HPDE6-E6E7 (cell line): Measurements from ENCODE around the gene EPHX1.
"Not testable (repeated sequence)": the region's sequence is repeated elsewhere in the genome, so short reads cannot be mapped to it uniquely, and the experiment has no call there.

ENCODE experiments used
- DNase-seq: peaks from one replicate; pipeline ENCODE4 v3.0.0; 2011; ENCODE audit warnings: missing footprints; ENCODE audit errors: extremely low spot score

The EPHX1 gene

DNA sequence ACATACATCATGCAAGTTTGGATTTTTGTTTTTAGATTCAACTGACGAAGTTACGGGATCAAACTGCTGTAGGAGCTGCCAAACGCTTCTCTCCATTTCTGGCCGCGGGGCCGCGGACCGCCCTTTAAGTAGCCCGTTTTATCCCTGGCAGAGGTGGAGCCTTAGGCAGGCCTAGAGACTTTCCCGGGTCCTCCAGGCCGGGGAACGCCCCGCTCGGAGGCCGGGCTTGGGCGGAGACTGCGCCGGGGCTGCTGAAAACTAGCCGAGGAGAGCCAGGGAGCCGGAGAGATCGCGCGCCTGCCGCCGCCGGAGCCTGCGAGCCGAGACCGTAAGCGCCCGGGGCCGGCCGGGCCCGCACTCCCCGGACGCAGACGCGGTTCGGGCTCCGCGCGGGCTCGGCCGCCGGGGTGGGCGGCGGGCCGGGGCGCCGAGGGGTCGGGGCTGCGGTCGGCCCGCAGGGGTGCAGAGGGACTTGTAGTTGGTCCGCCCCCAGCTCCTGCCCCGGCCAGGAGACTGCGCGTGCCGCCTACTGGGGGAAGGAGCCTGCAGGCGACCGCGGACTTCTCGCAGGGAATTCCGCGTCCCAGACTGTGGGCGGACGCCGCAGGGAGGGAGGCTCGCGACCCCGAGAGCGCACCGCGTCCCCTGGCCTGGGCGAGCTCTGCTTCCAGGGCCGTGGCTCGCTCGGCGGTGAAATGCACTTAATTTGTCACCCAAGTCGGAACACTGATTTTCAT lies at the start of gene EPHX1:
TSS of gene EPHX1 (plus strand) at position 283 of the 737 bp plus-strand sequence. CDS start 18,606 bp downstream, outside the sequence.
- peak; percentile 98 for DNase-seq

DNA sequence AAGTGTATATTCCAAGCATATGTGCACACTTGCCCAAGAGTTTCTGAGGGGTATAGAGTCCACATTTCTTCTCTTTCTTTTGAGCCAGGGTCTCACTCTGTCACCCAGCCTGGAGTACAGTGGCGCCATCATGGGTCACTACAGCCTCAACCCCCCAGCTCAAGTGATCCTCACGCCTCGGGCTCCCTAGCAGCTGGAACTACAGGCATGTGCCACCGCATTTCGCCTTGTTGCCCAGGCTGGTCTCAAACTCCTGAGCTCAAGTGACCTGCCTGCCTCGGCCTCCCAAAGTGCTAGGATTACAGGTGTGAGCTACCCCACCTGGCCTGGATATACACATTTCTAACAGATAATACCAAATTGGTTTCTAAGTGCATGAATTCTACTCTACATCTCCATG lies 49.4 kb upstream of the EPHX1 start:
- no peak for DNase-seq

DNA sequence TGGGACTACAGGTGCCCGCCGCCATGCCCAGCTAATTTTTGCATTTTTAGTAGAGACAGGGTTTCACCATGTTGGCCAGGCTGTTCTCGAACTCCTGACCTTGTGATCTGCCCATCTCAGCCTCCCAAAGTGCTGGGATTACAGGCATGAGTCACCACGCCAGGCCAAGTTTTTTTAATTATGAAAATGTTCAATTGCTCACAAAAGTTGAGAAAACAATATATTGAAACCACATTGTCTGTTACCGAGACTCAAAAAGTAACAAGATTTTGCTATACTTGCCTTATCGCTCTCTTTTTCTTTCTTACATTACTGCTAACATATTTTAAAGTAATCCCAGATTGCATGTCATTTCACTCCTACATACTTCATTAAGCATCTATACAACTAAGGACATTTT lies 48.5 kb upstream of the EPHX1 start:
- not testable (repeated sequence) for DNase-seq

DNA sequence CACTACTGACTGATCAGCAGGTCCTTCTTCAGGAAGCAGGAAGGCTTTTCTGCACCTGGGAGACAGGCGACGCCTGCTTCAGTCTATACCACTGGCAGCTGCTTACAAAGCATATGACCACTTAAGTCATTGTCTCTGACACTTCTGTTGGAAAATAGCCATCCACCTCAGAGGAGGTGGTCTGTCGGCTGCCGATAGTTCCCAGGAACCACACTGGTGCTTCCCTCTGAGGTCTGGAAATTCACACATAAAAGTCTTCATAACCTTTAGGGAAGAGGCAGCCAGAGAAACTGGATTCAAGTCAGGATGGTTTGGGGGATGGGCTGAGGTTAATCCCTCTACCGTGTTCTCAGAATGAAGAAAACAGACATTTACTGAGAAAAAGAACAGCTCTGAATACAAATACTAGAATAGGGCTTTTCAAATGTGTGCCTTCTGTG lies 47.9 kb upstream of the EPHX1 start:
- no peak for DNase-seq

DNA sequence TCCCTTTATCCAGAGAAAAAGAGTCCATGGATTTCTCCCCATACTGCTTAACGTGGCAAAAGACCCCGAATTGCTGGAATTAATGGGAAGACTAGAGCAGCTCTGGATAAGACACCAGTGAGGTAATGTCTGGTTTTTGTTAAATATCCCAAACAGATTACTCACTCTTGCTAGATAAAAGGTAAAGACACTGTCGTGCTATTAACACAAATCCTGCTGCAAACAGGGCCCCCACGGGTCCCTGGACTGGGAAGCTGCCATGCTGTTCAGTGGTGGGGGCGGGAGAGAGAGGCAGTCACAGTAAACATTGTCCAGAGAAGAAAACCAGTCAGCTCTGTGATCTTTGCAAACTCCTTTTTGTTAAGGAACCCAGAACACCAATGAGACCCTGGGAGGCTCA lies 47.5 kb upstream of the EPHX1 start:
- DNase-seq = no peak

DNA sequence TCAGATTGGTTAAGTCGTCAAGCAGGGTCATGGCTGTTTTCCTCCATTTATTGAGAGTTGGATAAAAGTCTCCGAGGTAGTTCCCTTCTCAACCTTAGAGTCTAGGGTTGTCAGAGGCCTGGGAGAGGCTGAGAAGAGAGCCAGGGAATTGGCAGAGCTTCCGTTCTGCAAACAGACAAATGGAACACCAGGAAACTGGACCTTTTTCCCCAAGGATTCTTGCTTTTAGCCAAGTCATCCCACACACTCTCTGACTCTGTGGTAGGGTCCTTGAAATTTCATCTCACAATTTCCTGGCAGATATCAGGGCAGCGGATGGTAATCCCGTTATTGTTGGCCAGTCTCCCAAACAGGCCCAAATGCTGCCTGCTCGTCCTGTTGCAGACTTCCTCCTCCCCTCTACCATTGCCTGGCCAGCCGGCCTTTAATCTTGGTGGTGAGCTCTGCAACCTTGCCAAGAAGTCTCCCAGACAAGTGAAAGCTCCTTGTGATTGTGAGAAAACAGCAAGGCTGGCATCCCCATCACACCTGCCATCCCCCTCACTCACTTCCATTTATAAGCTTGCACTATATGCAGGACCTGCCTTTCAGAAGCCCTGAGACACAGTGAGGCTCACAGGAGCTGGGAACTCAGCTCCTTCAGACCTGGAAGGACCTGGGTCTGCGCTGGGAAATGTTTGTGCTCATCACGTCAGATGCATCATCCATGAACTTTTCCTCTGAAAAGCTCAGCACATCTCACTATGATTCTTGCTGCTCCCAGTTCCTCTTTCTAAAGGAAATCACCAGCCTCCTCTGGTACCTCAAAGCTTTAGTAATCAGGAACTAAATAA lies 46.0 kb upstream of the EPHX1 start:
- no peak for DNase-seq

DNA sequence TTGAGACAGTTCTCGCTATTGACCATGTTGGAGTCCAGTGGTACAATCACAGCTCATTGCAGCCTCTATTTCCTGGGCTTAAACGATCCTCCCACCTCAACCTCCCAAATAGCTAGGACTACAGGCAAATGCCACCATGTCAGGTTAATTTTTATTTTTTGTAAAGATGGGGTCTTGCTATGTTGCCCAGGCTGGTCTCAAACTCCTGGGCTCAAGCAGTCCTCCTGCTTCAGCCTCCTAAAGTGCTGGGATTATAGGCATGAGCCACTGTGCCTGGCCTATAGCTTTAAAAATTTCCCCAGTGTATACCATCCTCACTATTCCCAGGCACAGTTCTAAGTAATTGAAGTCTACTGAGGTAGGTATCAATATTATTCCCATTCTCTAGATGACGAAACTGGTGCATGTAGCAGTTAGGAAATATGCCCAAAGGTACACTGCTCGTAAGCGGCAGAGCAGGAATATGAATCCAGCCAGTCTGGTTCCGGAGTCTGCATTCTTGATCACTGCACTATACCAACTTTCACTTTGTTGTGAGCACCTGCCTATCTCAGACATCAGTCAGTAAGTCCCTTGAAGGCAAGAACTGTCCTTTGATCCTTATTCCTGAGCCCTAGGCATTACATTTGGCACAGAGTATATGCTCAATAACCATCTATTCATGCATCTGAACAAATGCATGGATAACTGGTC lies 43.8 kb upstream of the EPHX1 start:
- no peak for DNase-seq

DNA sequence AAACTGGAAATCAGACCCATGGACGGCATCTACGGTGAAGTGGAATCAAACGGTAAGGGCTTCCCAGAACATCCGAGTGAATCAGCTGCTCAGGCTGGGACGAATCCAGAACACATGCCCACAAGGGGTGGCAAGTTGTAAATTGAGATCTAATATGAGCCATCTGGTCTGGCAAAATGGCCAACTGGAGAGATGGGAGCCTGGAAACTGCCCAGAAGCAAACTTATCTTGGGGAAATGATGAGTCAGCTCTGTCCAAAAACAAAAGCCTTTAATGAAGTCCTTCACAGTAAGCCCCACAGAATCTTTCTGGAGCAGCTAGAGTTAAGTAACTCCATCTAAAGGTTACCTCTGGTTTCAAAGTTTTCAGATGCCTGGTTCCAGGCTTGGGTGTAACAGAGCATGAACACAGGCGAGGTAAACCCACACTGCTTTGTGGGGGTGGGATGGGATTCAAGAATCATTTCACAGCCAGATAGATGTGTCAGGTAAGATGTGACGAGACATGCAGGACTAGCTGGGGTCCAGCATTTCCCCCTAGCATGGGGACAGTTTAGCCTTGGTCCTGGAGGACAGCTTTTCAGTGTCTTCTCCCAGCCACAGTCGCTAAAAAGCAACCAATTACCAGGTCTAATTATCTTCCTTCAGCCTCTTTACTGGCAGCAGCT lies 42.8 kb upstream of the EPHX1 start:
- DNase-seq = no peak

DNA sequence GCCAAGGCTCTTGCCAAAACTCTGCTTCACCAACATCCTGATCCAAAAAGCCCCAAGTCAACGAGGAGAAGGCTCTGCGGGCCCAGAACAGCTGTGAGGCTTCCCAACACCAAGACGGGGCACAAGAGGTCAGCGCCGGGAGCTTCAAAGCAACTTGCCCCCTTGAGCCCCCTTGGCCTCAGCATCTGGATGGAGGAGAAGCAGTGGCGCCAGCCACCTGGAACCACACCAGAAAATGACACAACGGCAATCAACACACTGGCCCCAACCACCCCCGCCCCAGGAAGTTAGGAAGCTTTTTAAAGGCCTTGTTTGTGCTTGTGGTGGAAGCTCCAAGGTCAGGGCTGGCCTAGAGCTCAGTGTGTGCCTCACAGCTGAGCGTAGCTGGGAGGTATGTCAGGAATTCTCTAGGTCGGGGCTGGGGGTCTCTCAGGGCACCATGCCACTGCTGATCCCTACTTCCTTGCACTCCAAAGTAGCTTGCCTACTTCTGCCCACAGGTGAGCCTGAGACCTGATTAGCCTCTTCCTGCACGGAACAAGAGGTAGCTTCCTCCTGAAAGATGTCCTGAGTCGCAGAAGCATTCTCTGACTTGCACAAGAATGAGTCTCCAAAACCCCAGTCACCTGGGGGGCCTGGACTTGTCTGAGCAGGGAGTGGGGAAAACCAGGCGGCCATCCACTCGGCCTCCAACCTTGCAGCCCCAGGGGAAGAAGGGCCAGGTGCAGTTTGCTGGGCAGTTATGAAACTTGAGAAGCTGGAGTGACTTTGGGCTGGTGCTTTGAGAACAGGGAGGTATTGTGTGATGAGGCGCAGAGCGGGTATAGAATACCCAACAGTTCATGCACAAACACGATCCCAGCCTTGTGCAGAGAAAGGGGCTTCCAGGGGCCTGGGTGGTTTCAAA lies 42.0 kb upstream of the EPHX1 start:
- no peak for DNase-seq

DNA sequence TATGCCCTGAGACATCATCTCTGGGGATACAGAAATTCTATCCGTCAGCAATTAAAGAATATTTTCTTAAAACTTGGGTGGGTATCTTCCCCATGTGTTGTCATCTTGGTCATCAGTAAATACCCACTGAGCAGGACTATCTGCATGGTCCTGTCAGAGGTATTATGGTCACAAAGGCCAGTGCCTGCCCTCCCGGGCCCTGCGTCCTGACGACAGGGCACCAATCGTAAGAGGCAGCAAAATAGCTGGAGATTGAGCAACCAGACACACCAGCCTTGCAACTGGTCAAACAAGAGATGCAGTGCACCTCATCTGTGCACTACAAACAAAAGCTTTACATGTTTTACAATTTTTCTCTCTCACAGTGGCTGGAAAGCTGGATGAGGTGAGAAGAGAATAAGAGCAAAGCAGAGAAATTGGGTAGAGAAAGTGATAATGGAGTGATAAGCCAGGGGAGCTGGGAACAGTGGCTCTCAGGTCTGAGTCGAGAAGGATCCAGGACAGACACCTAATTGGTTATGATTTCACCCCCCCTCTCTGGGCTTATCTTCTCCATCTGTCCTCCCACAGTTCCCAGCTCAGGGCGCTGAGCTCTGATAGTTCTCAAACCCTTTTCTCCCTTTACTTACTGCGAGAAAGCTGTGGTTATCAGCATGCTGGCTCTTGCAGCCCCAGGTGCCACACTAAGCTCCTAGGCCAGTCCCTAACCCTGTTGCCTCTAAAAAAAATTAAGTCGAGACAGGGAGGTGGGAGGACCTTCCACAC lies 41.1 kb upstream of the EPHX1 start:
- no peak for DNase-seq

DNA sequence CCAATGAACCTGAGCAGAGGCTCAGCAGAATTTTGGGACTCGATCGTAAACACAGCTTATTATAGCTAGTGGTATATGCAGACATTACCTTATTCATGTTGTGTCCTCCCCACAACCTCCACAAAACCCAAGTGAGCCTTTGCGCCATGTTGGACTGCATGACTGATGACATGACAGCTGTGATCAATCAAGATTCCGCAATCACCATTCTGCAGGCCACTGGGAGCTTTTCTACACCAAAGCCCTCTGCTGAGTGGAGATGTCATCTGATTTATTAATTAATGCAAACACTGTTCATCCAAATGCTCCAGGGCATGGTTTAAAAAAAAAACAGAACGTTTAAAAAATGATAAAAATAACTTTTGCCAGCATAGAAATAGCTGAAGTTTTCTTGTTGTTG lies 40.2 kb upstream of the EPHX1 start:
- DNase-seq = no peak

DNA sequence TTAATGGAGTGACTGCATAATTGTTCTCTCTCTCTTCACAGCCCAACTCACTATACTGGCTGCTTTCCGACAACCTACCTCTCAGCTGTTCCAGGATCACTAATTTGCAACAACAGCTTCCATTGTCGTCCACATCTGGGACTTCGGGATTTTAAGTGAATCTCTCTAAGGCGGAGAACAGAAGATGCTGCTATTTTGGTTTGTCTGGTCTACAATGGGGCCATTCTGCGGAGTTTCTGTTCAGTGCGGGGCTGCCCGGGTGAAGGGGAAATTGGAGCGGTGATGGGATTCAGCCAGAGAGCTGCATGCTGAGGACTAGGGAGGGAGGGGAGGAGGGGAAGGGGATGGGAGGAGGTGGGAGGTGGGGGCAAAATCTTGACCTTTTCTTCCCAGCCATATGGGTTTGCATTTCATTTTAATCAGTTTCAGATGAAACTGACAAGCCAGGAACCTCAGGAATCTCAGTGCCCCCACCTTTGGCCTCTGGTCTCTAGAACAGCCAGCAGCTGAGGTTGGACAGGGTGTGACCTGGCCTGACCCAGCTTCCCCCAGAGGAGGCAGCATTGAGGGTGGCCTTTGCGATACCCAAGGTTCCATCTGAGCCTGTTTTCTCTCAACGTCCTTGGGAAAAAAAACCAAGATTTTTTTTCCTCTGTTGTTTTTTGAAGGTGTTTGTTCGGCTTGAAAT lies 39.2 kb upstream of the EPHX1 start:
- no peak for DNase-seq

DNA sequence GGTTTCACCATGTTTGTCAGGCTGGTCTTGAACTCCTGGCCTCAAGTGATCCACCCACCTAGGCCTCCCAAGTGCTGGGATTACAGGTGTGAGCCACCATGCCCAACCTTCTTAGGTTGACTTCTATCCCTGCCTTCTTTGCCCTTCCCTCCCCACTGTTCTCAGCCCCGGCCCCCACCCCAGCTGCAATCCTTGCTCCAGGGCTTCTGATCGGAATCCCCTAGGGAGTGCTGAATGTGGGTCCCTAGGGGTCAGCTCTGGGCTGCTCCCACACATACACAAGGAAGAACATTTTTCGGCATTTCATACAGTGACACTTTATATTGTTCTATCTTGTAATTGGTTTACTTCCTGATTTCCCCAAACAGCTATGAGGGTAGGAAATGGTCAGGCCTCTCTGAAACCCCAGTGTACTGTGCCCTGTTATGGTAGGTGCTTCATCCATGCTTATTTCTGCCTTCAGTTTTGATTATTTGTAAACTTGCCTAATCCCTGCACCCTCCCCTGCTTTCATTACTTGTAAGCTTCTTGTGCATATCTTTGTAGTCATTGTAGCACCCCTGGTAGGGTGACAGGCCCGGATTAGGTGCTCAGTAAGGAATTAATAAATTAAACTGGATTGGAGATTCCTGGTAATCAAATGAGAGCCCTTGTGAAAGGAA lies 38.1 kb upstream of the EPHX1 start:
- no peak for DNase-seq

DNA sequence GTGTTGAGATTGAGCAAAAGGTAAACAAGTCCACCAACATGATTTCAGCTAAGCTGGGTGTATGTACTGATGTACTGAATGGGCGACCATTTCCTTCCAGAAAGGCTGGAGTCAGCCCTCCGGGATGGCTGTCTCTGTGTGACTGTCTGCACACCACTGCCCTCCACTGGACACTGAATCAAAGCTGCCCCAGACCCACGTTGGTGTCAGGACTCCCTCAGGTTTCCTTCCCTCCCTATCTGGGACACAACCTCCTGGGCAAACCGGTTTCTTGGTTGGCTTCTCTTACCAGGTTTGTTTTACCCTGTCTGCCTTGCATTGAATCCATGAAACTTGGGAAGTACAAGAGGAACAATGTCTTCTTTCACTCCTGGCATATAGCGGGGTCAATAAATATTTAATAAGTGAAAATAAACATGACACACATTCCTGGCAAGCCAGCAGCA lies 37.6 kb upstream of the EPHX1 start:
- DNase-seq = peak; percentile 91

DNA sequence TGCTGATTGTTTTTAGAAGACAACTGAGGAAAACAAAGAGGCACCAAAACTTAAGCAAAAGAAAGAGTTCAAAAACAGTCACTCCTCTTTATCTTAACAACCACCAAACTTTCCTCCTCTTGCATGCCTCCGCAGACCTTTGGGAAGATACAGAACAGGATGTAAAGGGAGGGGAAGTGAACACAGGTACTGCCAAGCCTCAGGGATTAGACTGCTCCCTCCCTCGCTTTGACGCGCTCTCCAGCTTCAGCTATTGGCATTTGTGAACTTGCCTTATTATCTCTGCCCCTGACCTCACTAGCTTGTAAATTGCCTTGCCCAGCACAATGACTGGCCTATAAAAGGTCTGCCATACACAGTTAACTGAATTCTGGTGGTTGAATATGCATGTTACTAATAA lies 37.1 kb upstream of the EPHX1 start:
- DNase-seq = no peak

DNA sequence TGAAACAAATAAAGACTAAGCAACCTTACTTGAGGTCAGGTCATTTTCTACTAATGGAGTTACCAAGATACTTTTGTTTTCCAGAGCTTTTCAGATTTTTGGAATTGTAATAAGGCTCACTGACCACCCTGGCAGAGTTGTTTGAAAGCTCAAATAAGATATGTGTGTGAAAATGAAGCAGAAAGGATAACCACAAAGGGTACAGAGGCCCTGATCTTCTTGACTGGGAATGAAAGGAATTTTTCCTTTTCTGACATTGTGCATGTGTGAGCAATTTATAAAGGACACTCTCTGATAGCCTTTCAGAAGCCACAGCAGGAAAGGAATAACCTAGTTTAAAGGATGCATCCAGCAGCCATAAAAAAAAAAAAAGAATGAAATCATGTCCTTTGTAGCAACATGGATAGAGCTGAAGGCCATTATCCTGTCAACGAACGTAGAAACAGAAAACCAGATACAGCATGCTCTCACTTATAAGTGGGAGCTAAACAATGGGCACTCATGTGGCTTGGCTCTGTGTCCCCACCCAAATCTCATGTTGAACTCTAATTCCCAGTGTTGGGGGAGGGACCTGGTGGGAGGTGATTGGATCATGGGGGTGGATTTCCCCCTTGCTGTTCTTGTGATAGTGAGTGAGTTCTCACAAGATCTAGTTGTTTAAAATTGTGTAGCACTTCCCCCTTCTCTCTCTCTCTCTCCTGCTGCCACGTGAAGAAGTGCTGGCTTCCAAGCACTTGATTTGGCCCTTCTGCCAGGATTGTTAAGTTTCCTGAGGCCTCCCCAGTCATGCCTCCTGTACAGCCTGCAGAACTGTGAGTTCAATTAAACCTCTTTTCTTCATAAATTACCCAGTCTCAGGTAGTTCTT lies 35.4 kb upstream of the EPHX1 start:
- DNase-seq = no peak

DNA sequence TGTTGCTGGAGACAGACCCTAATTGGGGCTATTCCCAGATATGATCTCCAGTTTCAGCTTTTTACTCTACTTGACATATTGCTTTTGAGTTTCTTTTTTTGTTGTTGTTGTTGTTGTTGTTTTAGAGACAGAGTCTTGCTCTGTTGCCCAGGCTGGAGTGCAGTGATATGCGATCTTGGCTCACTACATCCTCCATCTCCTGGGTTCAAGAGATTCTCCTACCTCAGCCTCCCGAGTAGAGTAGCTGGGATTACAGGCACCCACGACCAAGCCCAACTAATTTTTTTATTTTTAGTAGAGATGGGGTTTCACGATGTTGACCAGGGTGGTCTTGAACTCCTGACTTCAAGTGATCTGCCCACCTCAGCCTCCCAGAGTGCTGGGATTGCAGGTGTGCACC lies 33.6 kb upstream of the EPHX1 start:
- no peak for DNase-seq

DNA sequence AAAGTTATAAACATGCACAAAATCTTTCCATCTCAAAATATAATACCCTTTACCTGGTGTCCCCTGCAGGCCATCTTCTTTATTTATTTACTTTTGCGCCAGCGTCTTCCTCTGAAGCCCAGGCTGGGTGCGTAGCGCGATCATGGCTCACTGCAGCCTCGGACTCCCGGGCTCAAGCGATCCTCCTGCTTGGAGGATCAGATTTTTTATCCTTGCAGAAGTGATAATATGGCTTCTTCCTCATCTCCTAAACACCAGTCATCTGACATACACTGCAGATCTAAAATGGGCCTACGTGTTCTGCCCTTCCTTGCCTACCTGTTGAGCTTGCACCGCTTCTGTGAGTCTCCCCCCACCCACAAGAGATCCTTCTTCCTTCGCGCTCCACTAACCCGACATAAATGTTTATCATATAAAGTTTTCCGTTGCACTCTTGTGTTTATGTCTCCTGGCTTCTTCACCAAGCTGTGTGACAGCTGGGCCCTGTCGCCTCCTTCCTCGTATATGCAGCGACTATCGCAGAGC lies 32.8 kb upstream of the EPHX1 start:
- DNase-seq = no peak
